K562 (cell line): ENCODE results near the gene TUBB6. TPM values are rescaled to one million over a fixed set of nuclear protein-coding genes. Genes with fewer than 3 reads are reported as not detected.

ENCODE experiments used
- C11orf30 ChIP-seq: fragments of 450-650 bp; IDR thresholded peaks from 2 replicates; pipeline ENCODE4 v1.6.1; 2016; ENCODE audit warnings: low read depth, mild to moderate bottlenecking
- EGR1 ChIP-seq: fragments of 450-650 bp; conservative IDR thresholded peaks from 2 replicates; pipeline ENCODE4 v1.6.1; 2017; ENCODE audit warnings: mild to moderate bottlenecking
- ELF1 ChIP-seq: fragments of 200-800 bp; sonication (Bioruptor generic); IDR thresholded peaks from 2 replicates; pipeline ENCODE4 v1.6.1; 2016; ENCODE audit warnings: missing genetic modification characterization, missing compliant biosample characterization
- ETV1 ChIP-seq: fragments of 450-650 bp; conservative IDR thresholded peaks from 2 replicates; pipeline ENCODE4 v1.6.1; 2016; ENCODE audit warnings: missing genetic modification characterization, control low read depth, low read depth, missing compliant biosample characterization
- FOSL1 ChIP-seq: fragments of 200-800 bp; sonication (Bioruptor generic); conservative IDR thresholded peaks from 2 replicates; pipeline ENCODE4 v1.6.1; 2016; ENCODE audit warnings: missing genetic modification characterization, missing compliant biosample characterization
- FOXJ2 ChIP-seq: fragments of 200-800 bp; sonication (Bioruptor generic); IDR thresholded peaks from 2 replicates; pipeline ENCODE4 v1.6.1; 2016; ENCODE audit warnings: missing genetic modification characterization, missing compliant biosample characterization
- HMG20A ChIP-seq: fragments of 450-650 bp; formaldehyde crosslinking; conservative IDR thresholded peaks from 2 replicates; pipeline ENCODE4 v1.4.0; 2020; ENCODE audit warnings: mild to moderate bottlenecking, mixed read lengths
- HNRNPH1 ChIP-seq: fragments of 200-400 bp; formaldehyde crosslinking; optimal IDR thresholded peaks from 2 replicates; pipeline ENCODE3; 2017; ENCODE audit warnings: low read depth, mild to moderate bottlenecking, low read length, moderate library complexity
- HNRNPUL1 ChIP-seq: fragments of 200-400 bp; formaldehyde crosslinking; IDR thresholded peaks from 2 replicates; pipeline ENCODE4 v1.6.1; 2017; ENCODE audit warnings: low read length
- ILK ChIP-seq: fragments of 450-650 bp; IDR thresholded peaks from 2 replicates; pipeline ENCODE4 v1.6.1; 2016; ENCODE audit warnings: missing genetic modification characterization, low read depth, mild to moderate bottlenecking, missing compliant biosample characterization, moderate library complexity, borderline replicate concordance
- JUND ChIP-seq, 2 experiments: IDR thresholded peaks; 2 replicates in 1 of 2; 3 replicates in 1 of 2; pipeline ENCODE4 v1.6.1; 2011; ENCODE audit warnings: borderline replicate concordance in 2 of 2, low read depth in 2 of 2, low read length in 2 of 2, improper control_type of control experiment in 1 of 2, missing biosample characterization in 1 of 2, missing genetic modification characterization in 1 of 2, missing genetic modification reagents in 1 of 2
- KAT8 ChIP-seq: fragments of 450-650 bp; IDR thresholded peaks from 2 replicates; pipeline ENCODE4 v1.6.1; 2016; ENCODE audit warnings: low read depth, mild to moderate bottlenecking
- KLF16 ChIP-seq: IDR thresholded peaks from 2 replicates; pipeline ENCODE4 v1.6.1; 2016; ENCODE audit warnings: antibody characterized with exemption
- LCOR ChIP-seq: sonication (generic); formaldehyde crosslinking; IDR thresholded peaks from 2 replicates; pipeline ENCODE4 v1.8.0; 2022; ENCODE audit warnings: mild to moderate bottlenecking, missing genetic modification reagents
- MAFK ChIP-seq: IDR thresholded peaks from 2 replicates; pipeline ENCODE4 v1.6.1; 2011; ENCODE audit warnings: low read length, improper control_type of control experiment
- MTF1 ChIP-seq: fragments of 250-450 bp; sonication (Bioruptor Pico); IDR thresholded peaks from 2 replicates; pipeline ENCODE4 v1.9.0; 2021; ENCODE audit warnings: moderate library complexity, mild to moderate bottlenecking, inconsistent platforms, borderline replicate concordance
- NFIC ChIP-seq: fragments of 450-650 bp; IDR thresholded peaks from 2 replicates; pipeline ENCODE4 v1.6.1; 2017; ENCODE audit warnings: mild to moderate bottlenecking, inconsistent platforms
- NR2F6 ChIP-seq: fragments of 450-650 bp; formaldehyde crosslinking; IDR thresholded peaks from 2 replicates; pipeline ENCODE4 v1.4.0; 2020; ENCODE audit warnings: mild to moderate bottlenecking
- POLR2G ChIP-seq: fragments of 200-400 bp; formaldehyde crosslinking; IDR thresholded peaks from 2 replicates; pipeline ENCODE4 v1.6.1; 2017; ENCODE audit warnings: low read depth, mild to moderate bottlenecking, antibody characterized with exemption, low read length, moderate library complexity
- PURB ChIP-seq: sonication (generic); formaldehyde crosslinking; IDR thresholded peaks from 2 replicates; pipeline ENCODE4 v1.9.0; 2021; ENCODE audit warnings: low read depth, mild to moderate bottlenecking, missing genetic modification reagents
- RFX1 ChIP-seq: fragments of 450-650 bp; IDR thresholded peaks from 2 replicates; pipeline ENCODE4 v1.6.1; 2016; ENCODE audit warnings: mild to moderate bottlenecking, moderate library complexity
- RHOXF2B ChIP-seq: fragments of 250-450 bp; sonication (Bioruptor Pico); conservative IDR thresholded peaks from 2 replicates; pipeline ENCODE4 v1.5.1; 2021
- RNF2 ChIP-seq: sonication (generic); IDR thresholded peaks from 2 replicates; pipeline ENCODE4 v1.6.1; 2016
- SIX5 ChIP-seq, 2 experiments: IDR thresholded peaks; 2 replicates each; pipeline ENCODE4 v1.6.1; 2011; ENCODE audit warnings: low read length in 2 of 2, borderline replicate concordance in 1 of 2, low read depth in 1 of 2, mild to moderate bottlenecking in 1 of 2, moderate library complexity in 1 of 2; ENCODE audit not compliant: insufficient read depth in 1 of 2
- SMAD4 ChIP-seq: fragments of 250-450 bp; sonication (Bioruptor Pico); conservative IDR thresholded peaks from 2 replicates; pipeline ENCODE4 v1.8.0; 2021; ENCODE audit warnings: inconsistent platforms, mild to moderate bottlenecking, moderate library complexity
- SREBF1 ChIP-seq: fragments of 150-350 bp; IDR thresholded peaks from 2 replicates; pipeline ENCODE4 v1.6.1; 2014; ENCODE audit warnings: antibody characterized with exemption, low read depth, low read length, borderline replicate concordance
- U2AF1 ChIP-seq: fragments of 200-400 bp; formaldehyde crosslinking; optimal IDR thresholded peaks from 2 replicates; pipeline ENCODE3; 2017; ENCODE audit warnings: mild to moderate bottlenecking, low read depth, low read length, moderate library complexity
- ZNF239 ChIP-seq: fragments of 250-450 bp; sonication (Bioruptor Pico); IDR thresholded peaks from 2 replicates; pipeline ENCODE4 v1.4.0; 2020; ENCODE audit warnings: mild to moderate bottlenecking
- ZNF311 ChIP-seq: fragments of 250-450 bp; sonication (Bioruptor Pico); IDR thresholded peaks from 2 replicates; pipeline ENCODE4 v1.4.0; 2020; ENCODE audit warnings: mild to moderate bottlenecking, moderate library complexity
- ZNF75A ChIP-seq: fragments of 450-650 bp; formaldehyde crosslinking; IDR thresholded peaks from 2 replicates; pipeline ENCODE4 v1.4.0; 2020; ENCODE audit warnings: mild to moderate bottlenecking
- polyA plus RNA-seq, 8 experiments: library from polyadenylated mRNA; depleted of rRNA in 4 of 8; stranded (reverse) in 5 of 8; unstranded in 3 of 8; fragments of >200 nt; fragmentation: Nextera tagmentation in 2 of 8; fragmentation: Illumina TruSeq in 1 of 8; extraction: Ambion mirVana in 2 of 8; extraction: Trizol in 1 of 8; gene quantifications; 2 replicates each; pipeline versions ENCODE4 v1.2.1 to v1.2.3, GENCODE V29; 2011 to 2014; ENCODE audit warnings: inconsistent platforms in 1 of 8, missing spikeins in 1 of 8
- total RNA-seq, 7 experiments: library from RNA; depleted of rRNA in 6 of 7; stranded (reverse); fragments of >200 nt in 6 of 7; fragmentation: Illumina TruSeq in 2 of 7; extraction: Trizol in 2 of 7; gene quantifications; 2 replicates each; pipeline versions ENCODE4 v1.2.1 to v1.2.3, GENCODE V29; 2011 to 2021; ENCODE audit warnings: low replicate concordance in 1 of 7
- TF ChIP-seq, protein P1 (sequence below): fragments of 250-450 bp; sonication (Bioruptor Pico); IDR thresholded peaks from 2 replicates; pipeline ENCODE4 v1.9.0; 2021; ENCODE audit warnings: mild to moderate bottlenecking, inconsistent platforms

Gene TUBB6
- total and polyA plus RNA-seq, 9 of the 15 experiments (the other 6 are each of a cell fraction or from before 2014, with no cell fraction given) = 43.9 to 404 (median 81.1) TPM

DNA sequence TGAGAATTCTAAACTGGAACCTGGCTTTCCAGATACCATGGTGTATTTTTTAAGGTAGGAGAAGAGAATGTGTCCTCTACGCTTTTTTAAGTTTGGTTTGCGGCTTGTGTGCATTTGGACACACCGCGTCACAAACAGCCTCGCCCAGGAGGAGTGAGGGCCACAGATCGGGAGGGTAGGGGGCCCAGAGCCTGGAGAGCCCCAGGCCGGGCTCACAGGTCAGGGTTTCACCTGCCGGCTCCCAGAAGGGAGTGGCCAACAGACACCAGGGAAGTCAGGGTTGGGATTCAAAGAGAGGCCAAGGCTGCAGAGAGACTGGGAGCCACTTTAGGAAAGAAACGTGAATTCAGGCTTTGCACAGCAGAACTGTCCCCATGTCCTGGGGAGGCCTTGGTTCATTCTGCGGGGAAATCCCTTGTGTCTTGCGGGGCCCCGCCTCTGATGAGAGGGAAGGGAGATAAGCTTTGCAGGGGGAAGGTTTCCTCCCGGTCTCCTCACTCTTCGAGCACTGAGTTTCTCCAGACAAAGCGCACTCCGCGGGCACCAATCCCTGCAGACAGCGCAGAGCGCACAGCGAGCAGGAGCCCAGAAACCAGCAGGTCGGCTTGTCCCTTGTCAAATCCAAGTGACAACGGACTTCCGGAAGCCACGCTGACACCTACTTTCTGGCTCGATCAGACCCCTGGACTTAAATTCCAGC is 2.0 kb upstream of the TUBB6 start (continued):
- no peak for TF ChIP-seq EGR1
- no peak for TF ChIP-seq PURB (CRISPR knock-in tag)
- no peak for TF ChIP-seq JUND (IDR thresholded peaks at IDR 0.05; ENCODE audit: borderline replicate concordance, low read depth, low read length)
- TF ChIP-seq JUND (tag; IDR thresholded peaks at IDR 0.05; ENCODE audit: borderline replicate concordance, low read depth, low read length) = no peak
- TF ChIP-seq, protein P1, sequence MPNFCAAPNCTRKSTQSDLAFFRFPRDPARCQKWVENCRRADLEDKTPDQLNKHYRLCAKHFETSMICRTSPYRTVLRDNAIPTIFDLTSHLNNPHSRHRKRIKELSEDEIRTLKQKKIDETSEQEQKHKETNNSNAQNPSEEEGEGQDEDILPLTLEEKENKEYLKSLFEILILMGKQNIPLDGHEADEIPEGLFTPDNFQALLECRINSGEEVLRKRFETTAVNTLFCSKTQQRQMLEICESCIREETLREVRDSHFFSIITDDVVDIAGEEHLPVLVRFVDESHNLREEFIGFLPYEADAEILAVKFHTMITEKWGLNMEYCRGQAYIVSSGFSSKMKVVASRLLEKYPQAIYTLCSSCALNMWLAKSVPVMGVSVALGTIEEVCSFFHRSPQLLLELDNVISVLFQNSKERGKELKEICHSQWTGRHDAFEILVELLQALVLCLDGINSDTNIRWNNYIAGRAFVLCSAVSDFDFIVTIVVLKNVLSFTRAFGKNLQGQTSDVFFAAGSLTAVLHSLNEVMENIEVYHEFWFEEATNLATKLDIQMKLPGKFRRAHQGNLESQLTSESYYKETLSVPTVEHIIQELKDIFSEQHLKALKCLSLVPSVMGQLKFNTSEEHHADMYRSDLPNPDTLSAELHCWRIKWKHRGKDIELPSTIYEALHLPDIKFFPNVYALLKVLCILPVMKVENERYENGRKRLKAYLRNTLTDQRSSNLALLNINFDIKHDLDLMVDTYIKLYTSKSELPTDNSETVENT (CRISPR knock-in tag) = no peak
- no peak for TF ChIP-seq LCOR (CRISPR knock-in tag)
- TF ChIP-seq SREBF1 = no peak
- no peak for TF ChIP-seq KLF16
- TF ChIP-seq ZNF311 = no peak
- no peak for TF ChIP-seq ILK (tag)
- TF ChIP-seq NR2F6 (CRISPR knock-in tag) = no peak
- no peak for TF ChIP-seq HMG20A (CRISPR knock-in tag)
- no peak for TF ChIP-seq RNF2
- peak; percentile 36; the same call in 1 of the 2 replicates for TF ChIP-seq POLR2G
- TF ChIP-seq HNRNPH1 = no peak
- no peak for TF ChIP-seq FOSL1
- TF ChIP-seq HNRNPUL1 = no peak
- TF ChIP-seq MAFK = no peak
- TF ChIP-seq KAT8 = no peak
- TF ChIP-seq RFX1 = no peak
- peak; percentile 55 for TF ChIP-seq ETV1 (tag)
- TF ChIP-seq U2AF1 = no peak
- TF ChIP-seq NFIC = no peak
- no peak for TF ChIP-seq ELF1
- TF ChIP-seq SMAD4 (CRISPR knock-in tag) = 0 out of 2 replicates have a peak, but pooled peaks have one; percentile 43
- TF ChIP-seq RHOXF2B = no peak
- no peak for TF ChIP-seq SIX5 (IDR thresholded peaks at IDR 0.05; ENCODE audit: borderline replicate concordance in 1 of 2, insufficient read depth in 1 of 2, low read depth in 1 of 2, low read length in 2 of 2)
- no peak for TF ChIP-seq C11orf30
- TF ChIP-seq ZNF75A (CRISPR knock-in tag) = no peak
- no peak for TF ChIP-seq FOXJ2
- TF ChIP-seq ZNF239 (CRISPR knock-in tag) = no peak
- TF ChIP-seq MTF1 = no peak
